GM23338 (cell line): ENCODE data around the gene NUMB. TPM values are rescaled to one million over a fixed set of nuclear protein-coding genes. Genes with fewer than 3 reads are reported as not detected.

ENCODE experiments used
- CREB1 ChIP-seq: fragments of 250-450 bp; sonication (Bioruptor Pico); IDR thresholded peaks from 2 replicates; pipeline ENCODE4 v1.5.0; 2020; ENCODE audit warnings: low read depth, mild to moderate bottlenecking, moderate library complexity
- EZH2 ChIP-seq: fragments of 200-600 bp; sonication (generic); IDR thresholded peaks from one replicate; pipeline ENCODE4 v1.8.0; 2017; ENCODE audit warnings: antibody characterized with exemption, mild to moderate bottlenecking, low read depth; ENCODE audit not compliant: unreplicated experiment
- JUNB ChIP-seq: IDR thresholded peaks from one replicate; pipeline ENCODE4 v1.6.1; 2016; ENCODE audit warnings: antibody characterized with exemption; ENCODE audit not compliant: unreplicated experiment
- NANOG ChIP-seq: IDR thresholded peaks from 2 replicates; pipeline ENCODE4 v1.6.1; 2016; ENCODE audit warnings: antibody characterized with exemption, borderline replicate concordance
- POLR2AphosphoS5 ChIP-seq: IDR thresholded peaks from 2 replicates; pipeline ENCODE4 v1.6.1; 2016; ENCODE audit warnings: antibody characterized with exemption, low read depth
- REST ChIP-seq: IDR thresholded peaks from one replicate; pipeline ENCODE4 v1.6.1; 2018; ENCODE audit warnings: antibody characterized with exemption; ENCODE audit not compliant: unreplicated experiment
- ZNF114 ChIP-seq: fragments of 250-450 bp; sonication (Bioruptor Pico); IDR thresholded peaks from 2 replicates; pipeline ENCODE4 v1.5.0; 2020; ENCODE audit warnings: mild to moderate bottlenecking, moderate library complexity
- ZNF331 ChIP-seq: fragments of 250-450 bp; sonication (Bioruptor Pico); IDR thresholded peaks from 2 replicates; pipeline ENCODE4 v1.5.0; 2020; ENCODE audit warnings: low read depth, mild to moderate bottlenecking, moderate library complexity
- ZNF462 ChIP-seq: fragments of 250-450 bp; sonication (Bioruptor Pico); IDR thresholded peaks from 2 replicates; pipeline ENCODE4 v1.5.0; 2020; ENCODE audit warnings: mild to moderate bottlenecking, moderate library complexity
- polyA plus RNA-seq: library from polyadenylated mRNA; unstranded; fragments of >200 nt; fragmentation: Nextera tagmentation; extraction: Ambion mirVana; gene quantifications from 2 replicates; pipeline ENCODE4 v1.2.1, GENCODE V29; 2016
- total RNA-seq: library from RNA; depleted of rRNA; stranded (reverse); fragments of >200 nt; shearing (Covaris generic); gene quantifications from 2 replicates; pipeline ENCODE4 v1.2.3, GENCODE V29; 2014
- TF ChIP-seq, protein P1 (sequence below): IDR thresholded peaks from 2 replicates; pipeline ENCODE4 v1.6.1; 2016; ENCODE audit warnings: antibody characterized with exemption

Gene NUMB
- total and polyA plus RNA-seq, 2 experiments from 2014 or later, result 32.1 to 36.7 TPM

- TF ChIP-seq ZNF462 (CRISPR knock-in tag), result no peak
- no peak for TF ChIP-seq ZNF114 (CRISPR knock-in tag)
- TF ChIP-seq JUNB, result no peak
- no peak for TF ChIP-seq NANOG
- TF ChIP-seq POLR2AphosphoS5, result no peak
- TF ChIP-seq CREB1 (CRISPR knock-in tag), result no peak
- TF ChIP-seq REST, result no peak
- TF ChIP-seq ZNF331 (CRISPR knock-in tag), result no peak
- TF ChIP-seq, protein P1, sequence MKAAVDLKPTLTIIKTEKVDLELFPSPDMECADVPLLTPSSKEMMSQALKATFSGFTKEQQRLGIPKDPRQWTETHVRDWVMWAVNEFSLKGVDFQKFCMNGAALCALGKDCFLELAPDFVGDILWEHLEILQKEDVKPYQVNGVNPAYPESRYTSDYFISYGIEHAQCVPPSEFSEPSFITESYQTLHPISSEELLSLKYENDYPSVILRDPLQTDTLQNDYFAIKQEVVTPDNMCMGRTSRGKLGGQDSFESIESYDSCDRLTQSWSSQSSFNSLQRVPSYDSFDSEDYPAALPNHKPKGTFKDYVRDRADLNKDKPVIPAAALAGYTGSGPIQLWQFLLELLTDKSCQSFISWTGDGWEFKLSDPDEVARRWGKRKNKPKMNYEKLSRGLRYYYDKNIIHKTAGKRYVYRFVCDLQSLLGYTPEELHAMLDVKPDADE, result no peak
- no peak for TF ChIP-seq EZH2
Observed at GRCh38 chr14:73478684-73479083, 20.3 kb upstream of the NUMB start (continued).
